T-cell (primary cell): ENCODE measurements around the gene SEC14L1. TPM values are rescaled to one million over a fixed set of nuclear protein-coding genes. Genes with fewer than 3 reads are reported as not detected.
"Not testable (repeated sequence)": the region's sequence is repeated elsewhere in the genome, so short reads cannot be mapped to it uniquely, and the experiment has no call there.

ENCODE experiments used
- ATAC-seq, 4 experiments: fragments of 200-7000 bp in 3 of 4; fragments of 150-1000 bp in 1 of 4; cut with Tn5 transposase; replicated peaks in 1 of 4; 1 replicate in 3 of 4; 2 replicates in 1 of 4; pipeline ENCODE4 v1.10.0; 2021; ENCODE audit warnings: moderate library complexity in 3 of 4, mild to moderate bottlenecking in 2 of 4, moderate number of reproducible peaks in 1 of 4
- CTCF ChIA-PET, 2 donors: fragments of 300-600 bp; sonication (Branson Sonifier 250); formaldehyde crosslinking; loops; one replicate each; lab custom pipeline; 2022; ENCODE audit warnings: antibody characterized with exemption in 2 of 2; lab: Charles Lee
- POLR2A ChIA-PET, 2 donors: fragments of 300-600 bp; sonication (Branson Sonifier 250); formaldehyde crosslinking; loops; one replicate each; lab custom pipeline; 2022; ENCODE audit warnings: antibody characterized with exemption in 2 of 2; lab: Charles Lee
- DNase-seq, 35 experiments: peaks; one replicate each; pipeline versions ENCODE4 v3.0.0 to v3.0.0-alpha.2; 2013 to 2023
- H3K27ac ChIP-seq: one replicate; pipeline ENCODE4 v1.5.1; 2013; ENCODE audit warnings: low read length
- H3K27me3 ChIP-seq, 2 experiments: replicated peaks in 1 of 2; 1 replicate in 1 of 2; 2 replicates in 1 of 2; pipeline versions ENCODE4 v1.6.1 to v1.7.0; 2013; ENCODE audit warnings: low read length in 1 of 2, mixed read lengths in 1 of 2; ENCODE audit not compliant: control insufficient read depth in 2 of 2, insufficient read depth in 2 of 2; ENCODE audit errors: extremely low read depth in 1 of 2
- H3K36me3 ChIP-seq, 2 donors: 1 replicate in 1 of 2; 2 replicates in 1 of 2; pipeline versions ENCODE4 v1.6.1 to v1.7.0; 2013; ENCODE audit warnings: low read length in 1 of 2; ENCODE audit not compliant: control insufficient read depth in 2 of 2, insufficient read depth in 1 of 2; ENCODE audit errors: extremely low read depth in 1 of 2
- H3K4me1 ChIP-seq, 2 experiments: 1 replicate in 1 of 2; 2 replicates in 1 of 2; pipeline versions ENCODE4 v1.6.1 to v1.7.0; 2013; ENCODE audit warnings: low read length in 2 of 2, mixed read lengths in 1 of 2; ENCODE audit not compliant: insufficient read depth in 2 of 2, control insufficient read depth in 1 of 2; ENCODE audit errors: extremely low read depth in 1 of 2
- H3K4me3 ChIP-seq, 2 donors: 1 replicate in 1 of 2; 2 replicates in 1 of 2; pipeline versions ENCODE4 v1.5.1 to v1.7.0; 2013; ENCODE audit warnings: mild to moderate bottlenecking in 2 of 2, low read length in 1 of 2, moderate library complexity in 1 of 2; ENCODE audit not compliant: control insufficient read depth in 1 of 2; ENCODE audit errors: extremely low read depth in 1 of 2
- H3K9me3 ChIP-seq: 2 replicates; pipeline ENCODE4 v1.7.0; 2013
- H3K27ac Mint-ChIP-seq, 2 donors: one replicate each; pipeline ENCODE4 v1.8.0; 2020 to 2021; ENCODE audit warnings: mild to moderate bottlenecking in 2 of 2, mixed read lengths in 2 of 2
- H3K27me3 Mint-ChIP-seq, 2 donors: one replicate each; pipeline ENCODE4 v1.8.0; 2021 to 2022; ENCODE audit warnings: mixed read lengths in 2 of 2
- H3K36me3 Mint-ChIP-seq: one replicate; pipeline ENCODE4 v1.8.0; 2021; ENCODE audit warnings: mixed read lengths
- H3K4me1 Mint-ChIP-seq, 3 donors: one replicate each; pipeline ENCODE4 v1.8.0; 2020 to 2022; ENCODE audit warnings: mixed read lengths in 3 of 3, mild to moderate bottlenecking in 1 of 3
- H3K4me3 Mint-ChIP-seq, 3 donors: one replicate each; pipeline ENCODE4 v1.8.0; 2020 to 2022; ENCODE audit warnings: mild to moderate bottlenecking in 3 of 3, mixed read lengths in 3 of 3, moderate library complexity in 3 of 3
- H3K9me3 Mint-ChIP-seq, 3 donors: one replicate each; pipeline ENCODE4 v1.8.0; 2020 to 2022; ENCODE audit warnings: mixed read lengths in 3 of 3
- WGBS: methylation state at CpG from one replicate; pipeline ENCODE4 v1.1.5; 2013; ENCODE audit warnings: missing lambda C conversion rate; ENCODE audit not compliant: insufficient coverage; 5-methylcytosine and 5-hydroxymethylcytosine counted together
- total RNA-seq, 35 experiments: library from RNA in 6 of 35; stranded (reverse) in 6 of 35; fragments of 120-200 nt in 1 of 35; gene quantifications; one replicate each; pipeline versions ENCODE4 v1.2.1 to v1.2.4 and lab custom pipeline; 2013 to 2026

The SEC14L1 gene
- total RNA-seq, 5 donors from 2014 or later (not counting 1 experiment from before 2014, with no cell fraction given): 36.9 to 71.6 (median 46.2) TPM

GRCh38 chr17:77133087-77133638 is 7.6 kb upstream of the SEC14L1 start:
- H3K9me3 Mint-ChIP-seq: peaks cover 0 to 11% (median 5%) of the 10 kb centered on the region in 3 donors
- DNase-seq (no peak), ATAC-seq (no peak)
- H3K27me3 Mint-ChIP-seq: no peaks in the 10 kb centered on the region
- H3K4me3 Mint-ChIP-seq: no peak overlapping the region
- H3K36me3 Mint-ChIP-seq: peaks cover 5% of the 10 kb centered on the region
- Histone ChIP-seq H3K27ac (no peak overlapping the region), H3K27me3 (no peaks in the 10 kb centered on the region), H3K4me1 (peaks cover 2 to 12% of the 10 kb centered on the region in 2 experiments), H3K9me3 (no peaks in the 10 kb centered on the region), H3K4me3 (no peak overlapping the region), H3K36me3 (no peaks in the 10 kb centered on the region)
- H3K4me1 Mint-ChIP-seq: peaks cover 23 to 33% (median 30%) of the 10 kb centered on the region in 3 donors
- H3K27ac Mint-ChIP-seq: no peak overlapping the region
- WGBS: 93% methylated on average over 14 of the region's 15 CpGs
- ChIA-PET CTCF (interaction anchor here in 1 of 2 donors (0.7 to 0.8 kb wide), 2 partner anchors 11 to 71 kb away, joined by 3 to 6 read pairs; no protein-coding TSS in a partner anchor), POLR2A (interaction anchor here in 1 of 2 donors (0.7 kb wide), 1 partner anchor 27 kb away, joined by 5 read pairs; no protein-coding TSS in a partner anchor)

GRCh38 chr17:77136420-77136767 is 4.4 kb upstream of the SEC14L1 start:
- CTCF ChIA-PET: no interaction called here

GRCh38 chr17:77137111-77137510 is 3.7 kb upstream of the SEC14L1 start:
- Mint-ChIP-seq H3K27me3 (no peaks in the 10 kb centered on the region), H3K36me3 (peaks cover 5% of the 10 kb centered on the region), H3K4me3 (peak overlapping the region in 1 of 3 donors; percentile 58), H3K9me3 (peaks cover 0 to 12% (median 5%) of the 10 kb centered on the region in 3 donors), H3K4me1 (peaks cover 31 to 37% (median 36%) of the 10 kb centered on the region in 3 donors), H3K27ac (no peak overlapping the region)
- 100% methylated on average over 1 of the region's 3 CpGs for whole genome bisulfite sequencing
- Histone ChIP-seq H3K4me3 (no peak overlapping the region), H3K27ac (no peak overlapping the region), H3K9me3 (no peaks in the 10 kb centered on the region), H3K36me3 (no peaks in the 10 kb centered on the region), H3K27me3 (no peaks in the 10 kb centered on the region), H3K4me1 (peaks cover 8 to 32% of the 10 kb centered on the region in 2 experiments)
- ATAC-seq: no peak
- CTCF ChIA-PET: no interaction called here
- DNase-seq: no peak
- POLR2A ChIA-PET: interaction anchor here in 1 of 2 donors (0.7 kb wide), 1 partner anchor 71 kb away, joined by 5 read pairs; no protein-coding TSS in a partner anchor

More at GRCh38 chr17:77136420-77136767, 4.4 kb upstream of the SEC14L1 start:
- H3K9me3 ChIP-seq: no peaks in the 10 kb centered on the region
- no peak overlapping the region for H3K27ac ChIP-seq
- H3K4me3 ChIP-seq: no peak overlapping the region
- Mint-ChIP-seq H3K4me3 (no peak overlapping the region), H3K27me3 (no peaks in the 10 kb centered on the region), H3K9me3 (peaks cover 0 to 12% (median 5%) of the 10 kb centered on the region in 3 donors), H3K27ac (peak overlapping the region in 1 of 2 donors; percentile 9), H3K36me3 (peaks cover 5% of the 10 kb centered on the region), H3K4me1 (peaks cover 24 to 30% (median 29%) of the 10 kb centered on the region in 3 donors)
- POLR2A ChIA-PET: no interaction called here
- ATAC-seq (no peak), DNase-seq (no peak)
- H3K4me1 ChIP-seq: peaks cover 6 to 24% of the 10 kb centered on the region in 2 experiments
- 100% methylated on average over 3 of the region's 8 CpGs for WGBS
- no peaks in the 10 kb centered on the region for H3K36me3 ChIP-seq
- no peaks in the 10 kb centered on the region for H3K27me3 ChIP-seq

- H3K9me3 ChIP-seq, H3K4me3 ChIP-seq, H3K27ac ChIP-seq, H3K36me3 ChIP-seq, H3K36me3 Mint-ChIP-seq, CTCF ChIA-PET, ATAC-seq, H3K27me3 ChIP-seq, POLR2A ChIA-PET, H3K27me3 Mint-ChIP-seq: not testable (repeated sequence)
- peak in 19 of 35 experiments; percentile 2 to 43 (median 17) for DNase-seq
- H3K4me1 ChIP-seq: peaks cover 8 to 37% of the 10 kb centered on the region in 2 experiments
- 20% methylated on average over 2 of the region's 3 CpGs for WGBS
- peak overlapping the region; percentile 36 to 82 for H3K27ac Mint-ChIP-seq
- peak overlapping the region in 2 of 3 donors; percentile 44 to 58 for H3K4me3 Mint-ChIP-seq
- H3K4me1 Mint-ChIP-seq: peaks cover 36 to 45% (median 44%) of the 10 kb centered on the region in 3 donors
- peaks cover 0 to 12% (median 5%) of the 10 kb centered on the region in 3 donors for H3K9me3 Mint-ChIP-seq
Observed at GRCh38 chr17:77137886-77138285, 2.9 kb upstream of the SEC14L1 start.

GRCh38 chr17:77140166-77140877 is 447 bp upstream of the SEC14L1 start:
- CTCF ChIA-PET: interaction anchor here in 1 of 2 donors (0.6 to 2.5 kb wide), 7 partner anchors 11 to 54 kb away, joined by 3 to 22 read pairs (median 6); no protein-coding TSS in a partner anchor
- H3K27ac ChIP-seq: peak overlapping the region; percentile 84
- Mint-ChIP-seq H3K9me3 (peaks cover 0 to 12% (median 5%) of the 10 kb centered on the region in 3 donors), H3K4me3 (peak overlapping the region; percentile 75 to 86 (median 82)), H3K4me1 (peaks cover 51 to 67% (median 64%) of the 10 kb centered on the region in 3 donors), H3K36me3 (peaks cover 22% of the 10 kb centered on the region), H3K27ac (peak overlapping the region; percentile 32 to 81), H3K27me3 (no peaks in the 10 kb centered on the region)
- ATAC-seq (peak; percentile 89 to 94 (median 90)), DNase-seq (peak; percentile 98 to 100 (median 99))
- under 1% methylated on average over 54 of the region's 67 CpGs for WGBS
- H3K9me3 ChIP-seq: no peaks in the 10 kb centered on the region
- peak overlapping the region; percentile 66 to 76 for H3K4me3 ChIP-seq
- POLR2A ChIA-PET: interaction anchor here (0.7 to 1.6 kb wide), 9 partner anchors 12 to 1344 kb away, joined by 3 to 8 read pairs (median 3); partner anchors contain the start of gene TNRC6C (in 1 of the 2)
- H3K27me3 ChIP-seq: no peaks in the 10 kb centered on the region
- H3K4me1 ChIP-seq: peaks cover 11 to 37% of the 10 kb centered on the region in 2 experiments
- H3K36me3 ChIP-seq: peaks cover 0 to 12% of the 10 kb centered on the region in 2 donors
